ENCODE data around the gene MOSMO.
A peak's percentile ranks its signal among the peaks of the same experiment; 100 is the strongest.

MOSMO gene

GRCh38 chr16:22007509-22008214 is at the start of gene MOSMO:
TSS of gene MOSMO (plus strand) at chr16:22008111. CDS start at chr16:22008302, 191 bp downstream.
- peak within 1 kb of the TSS; percentile 80 for H3K4me3 ChIP-seq (ENCODE audit: low read depth, low read length)

DNA sequence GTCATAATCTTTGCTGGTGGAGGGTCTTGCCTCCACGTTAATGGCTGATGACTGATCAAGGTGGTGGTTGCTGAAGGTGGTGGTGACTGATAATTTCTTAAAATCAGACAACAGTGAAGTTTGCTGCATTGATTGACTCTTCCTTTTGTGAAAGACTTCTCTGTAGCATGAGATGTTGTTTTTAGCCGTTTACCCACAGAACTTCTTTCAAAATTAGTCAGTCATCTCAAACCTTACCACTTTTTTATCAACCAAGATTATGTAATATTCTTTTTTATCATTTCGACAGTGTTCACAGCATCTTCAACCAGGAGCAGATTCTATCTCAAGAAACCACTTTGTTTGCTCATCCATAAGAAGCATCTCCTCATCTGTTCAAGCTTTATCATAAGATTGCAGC is 48.9 kb upstream of the MOSMO start:
- H3K4me3 ChIP-seq (ENCODE audit: low read depth, low read length) = no peak overlapping the region

DNA sequence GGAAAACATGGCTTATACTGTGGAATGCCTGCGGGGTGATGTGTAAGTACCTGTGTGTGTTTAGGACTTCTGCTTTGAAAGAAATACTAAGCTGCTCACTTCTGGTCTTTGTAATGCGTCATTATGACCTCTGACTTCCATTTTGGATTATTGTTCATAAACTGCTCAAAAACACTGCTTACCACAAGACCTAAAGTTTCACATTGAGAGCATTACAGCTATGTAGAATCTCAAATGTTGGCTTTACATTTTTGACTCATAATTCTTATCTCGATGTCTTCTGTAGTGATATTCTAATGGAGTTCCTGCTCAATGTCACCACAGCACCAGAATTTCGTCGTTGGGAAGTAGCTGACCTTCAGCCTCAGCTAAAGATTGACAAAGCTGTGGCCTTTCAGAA is 45.4 kb upstream of the MOSMO start:
- no peak overlapping the region for H3K4me3 ChIP-seq (ENCODE audit: low read depth, low read length)

GRCh38 chr16:21963887-21964286 is 44.0 kb upstream of the MOSMO start:
- no peak overlapping the region for H3K4me3 ChIP-seq (ENCODE audit: low read depth, low read length)

GRCh38 chr16:21964353-21964752 is 43.6 kb upstream of the MOSMO start:
- H3K4me3 ChIP-seq (ENCODE audit: low read depth, low read length) = no peak overlapping the region

- no peak overlapping the region for H3K4me3 ChIP-seq (ENCODE audit: low read depth, low read length)
Measured at GRCh38 chr16:21971856-21972255, 36.1 kb upstream of the MOSMO start.

DNA sequence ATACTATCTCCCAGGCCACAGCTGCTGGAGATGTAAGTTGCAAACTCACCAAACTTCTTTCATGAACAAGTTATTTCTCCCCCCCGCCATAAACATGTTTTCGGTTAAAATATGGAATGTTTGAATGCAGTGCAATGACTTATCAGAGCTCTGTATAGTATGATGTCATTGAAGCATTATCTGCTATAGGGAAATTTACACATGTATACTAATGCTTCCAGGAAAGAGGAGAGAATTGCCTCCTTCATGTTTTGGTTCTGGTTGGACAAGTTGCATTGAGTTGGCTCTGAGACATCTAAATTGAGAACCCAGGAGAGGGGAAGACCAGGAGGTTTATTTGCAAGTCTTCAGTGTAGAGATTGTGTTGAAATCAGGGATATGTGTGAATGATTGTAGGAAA is 34.0 kb upstream of the MOSMO start:
- H3K4me3 ChIP-seq (ENCODE audit: low read depth, low read length) = no peak overlapping the region

DNA sequence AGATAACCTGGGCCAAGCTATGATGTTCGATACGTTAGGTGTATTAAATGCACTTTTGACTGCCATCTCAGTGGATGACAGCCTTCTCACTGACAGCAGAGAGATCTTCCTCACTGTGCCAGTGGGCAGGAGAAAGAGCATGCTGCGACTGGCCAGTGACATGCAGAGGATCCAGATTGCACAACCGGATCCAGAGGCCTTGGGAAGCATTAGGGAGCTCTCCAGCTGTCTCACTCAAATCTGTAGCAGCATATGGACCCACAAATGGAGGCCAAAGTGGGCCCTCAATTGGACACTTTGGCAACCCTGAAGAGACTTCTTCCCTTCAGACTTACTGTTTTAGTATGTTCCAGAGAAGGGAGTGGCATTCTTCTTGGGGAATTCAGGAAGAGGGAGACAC is 27.9 kb upstream of the MOSMO start:
- no peak overlapping the region for H3K4me3 ChIP-seq (ENCODE audit: low read depth, low read length)

- H3K4me3 ChIP-seq (ENCODE audit: low read depth, low read length) = no peak overlapping the region
Measured at GRCh38 chr16:21982108-21982507, 25.8 kb upstream of the MOSMO start.

DNA sequence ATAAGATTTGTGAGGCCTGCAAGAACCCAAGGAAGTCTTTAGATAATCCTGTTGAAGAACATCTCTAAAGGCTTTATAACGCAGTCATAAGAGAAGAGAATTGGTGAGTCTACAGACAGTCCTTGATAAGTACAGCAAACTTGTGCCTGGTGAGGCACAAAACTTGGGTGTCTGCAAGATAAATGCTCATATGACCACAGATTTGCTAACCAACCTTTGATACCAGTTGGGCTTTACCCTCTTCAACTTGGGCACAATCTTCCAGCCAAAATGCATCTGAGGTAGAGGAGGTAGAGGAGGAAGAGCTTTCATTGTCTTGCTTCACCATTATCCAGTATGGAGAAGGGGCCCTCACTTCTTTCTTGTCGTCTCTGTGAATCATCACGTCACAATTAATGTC is 23.8 kb upstream of the MOSMO start:
- H3K4me3 ChIP-seq (ENCODE audit: low read depth, low read length) = no peak overlapping the region

GRCh38 chr16:21985524-21985923 is 22.4 kb upstream of the MOSMO start:
- H3K4me3 ChIP-seq (ENCODE audit: low read depth, low read length) = no peak overlapping the region

- H3K4me3 ChIP-seq (ENCODE audit: low read depth, low read length) = no peak overlapping the region
Measured at GRCh38 chr16:21986692-21987246, 21.1 kb upstream of the MOSMO start.

GRCh38 chr16:21987498-21987897 is 20.4 kb upstream of the MOSMO start:
- H3K4me3 ChIP-seq (ENCODE audit: low read depth, low read length) = no peak overlapping the region

DNA sequence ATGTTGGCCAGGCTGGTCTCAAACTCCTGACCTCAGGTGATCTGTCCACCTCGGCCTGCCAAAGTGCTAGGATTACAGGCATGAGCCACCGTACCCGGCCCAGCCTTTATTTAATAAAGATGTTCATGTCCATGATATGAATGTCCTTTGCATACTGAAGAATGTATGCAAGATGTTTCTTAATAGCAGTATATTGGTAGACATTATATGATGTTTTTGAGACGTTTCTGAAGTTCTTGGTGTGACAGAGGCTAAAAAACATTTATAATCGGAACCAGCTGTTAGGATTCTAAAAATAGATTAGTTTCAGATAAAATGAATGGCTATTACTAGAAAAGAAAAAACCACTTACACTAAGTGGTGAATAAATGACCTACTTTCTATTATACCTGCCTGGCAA is 18.8 kb upstream of the MOSMO start:
- H3K4me3 ChIP-seq (ENCODE audit: low read depth, low read length) = no peak overlapping the region

- no peak overlapping the region for H3K4me3 ChIP-seq (ENCODE audit: low read depth, low read length)
Measured at GRCh38 chr16:21989751-21990150, 18.2 kb upstream of the MOSMO start.

GRCh38 chr16:21990381-21990944 is 17.4 kb upstream of the MOSMO start:
- no peak overlapping the region for H3K4me3 ChIP-seq (ENCODE audit: low read depth, low read length)

GRCh38 chr16:21991621-21992020 is 16.3 kb upstream of the MOSMO start:
- no peak overlapping the region for H3K4me3 ChIP-seq (ENCODE audit: low read depth, low read length)

- H3K4me3 ChIP-seq (ENCODE audit: low read depth, low read length) = no peak overlapping the region
Measured at GRCh38 chr16:21994856-21995465, 12.9 kb upstream of the MOSMO start.

DNA sequence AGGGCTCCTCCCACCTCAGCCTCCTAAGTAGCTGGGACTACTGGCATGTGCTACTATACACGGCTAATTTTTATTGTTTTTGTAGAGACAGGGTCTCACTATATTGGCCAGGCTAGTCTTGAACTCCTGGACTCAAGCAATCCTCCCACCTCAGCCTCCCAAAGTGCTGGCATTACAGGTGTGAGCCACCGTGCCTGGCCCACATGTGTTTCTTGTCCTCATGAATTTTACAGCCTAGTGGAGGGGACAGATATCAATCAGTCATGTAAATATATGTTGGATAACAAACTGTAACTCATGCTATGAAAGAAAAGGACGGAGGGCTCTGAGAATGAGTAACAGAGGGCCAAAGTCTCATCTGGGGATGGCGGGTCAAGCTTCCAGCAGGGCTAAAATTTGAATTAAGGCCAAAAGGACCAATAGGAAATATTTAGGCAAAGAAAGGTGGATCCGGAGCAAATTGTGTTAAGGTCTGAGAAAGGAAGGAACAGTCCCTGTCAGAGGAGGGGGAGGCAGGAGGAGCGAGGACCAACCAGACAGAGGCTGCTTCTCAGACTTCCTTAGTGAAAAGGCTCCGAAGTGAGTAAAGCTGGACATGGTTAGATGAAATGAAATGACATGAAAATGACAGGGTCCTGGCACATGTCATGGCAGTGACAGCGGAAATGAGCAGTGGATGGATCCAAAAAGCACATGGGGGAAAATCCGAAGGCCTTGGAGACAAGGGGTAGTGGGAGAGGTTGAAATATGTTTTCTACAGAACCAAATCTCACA is 10.8 kb upstream of the MOSMO start:
- H3K4me3 ChIP-seq (ENCODE audit: low read depth, low read length) = no peak overlapping the region

GRCh38 chr16:21997697-21998480 is 10.0 kb upstream of the MOSMO start:
- H3K4me3 ChIP-seq (ENCODE audit: low read depth, low read length) = no peak overlapping the region

DNA sequence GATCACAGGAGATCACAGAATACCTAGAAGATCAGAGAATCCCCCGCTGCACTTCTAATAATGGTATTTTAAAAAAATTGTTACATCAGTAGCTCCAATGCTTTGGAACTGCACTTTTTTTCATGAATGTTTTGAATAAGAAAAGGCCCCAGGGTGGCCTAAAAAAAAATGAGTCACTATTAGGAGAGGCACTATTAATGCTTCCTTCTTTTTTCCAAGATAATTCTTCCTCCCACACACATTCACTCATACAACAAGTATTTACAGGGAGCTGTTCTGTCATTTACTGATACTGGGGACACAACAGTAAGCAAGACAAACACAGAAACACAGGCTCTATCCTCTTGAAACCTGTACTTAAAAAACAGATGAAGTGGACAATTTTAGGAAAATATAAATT is 6.3 kb upstream of the MOSMO start:
- H3K4me3 ChIP-seq (ENCODE audit: low read depth, low read length) = no peak overlapping the region

Data from iPS-11a (cell line).